GM12872 (cell line): ENCODE data around the gene ADGRA3.

Source experiments
- CTCF ChIP-seq: IDR thresholded peaks from 3 replicates; pipeline ENCODE4 v1.5.1; 2011; ENCODE audit warnings: low read depth, mild to moderate bottlenecking, low read length, moderate library complexity; ENCODE audit not compliant: insufficient read depth

ADGRA3 gene

DNA sequence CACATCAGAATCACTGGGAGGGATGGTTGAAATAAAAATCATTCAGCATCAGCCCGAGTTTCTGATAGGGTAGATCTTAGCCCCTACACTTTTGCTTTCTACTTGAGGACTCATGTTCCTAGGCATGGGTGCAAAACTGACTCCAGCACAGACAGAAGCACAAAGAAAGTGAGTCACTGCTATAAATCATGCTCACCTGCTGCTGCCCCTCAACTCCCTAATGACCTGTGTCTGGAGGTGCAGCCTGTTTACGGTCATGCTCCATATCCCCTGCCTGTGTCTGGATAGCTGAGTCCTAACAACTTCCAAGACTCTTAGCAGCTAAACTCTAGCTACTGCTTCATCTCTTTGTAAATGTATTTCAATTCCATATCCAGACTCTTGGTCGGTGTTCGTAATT is 57.8 kb downstream of the ADGRA3 start:
- no peak for TF ChIP-seq CTCF

GRCh38 chr4:22457348-22457747 is 58.5 kb downstream of the ADGRA3 start:
- no peak for TF ChIP-seq CTCF

DNA sequence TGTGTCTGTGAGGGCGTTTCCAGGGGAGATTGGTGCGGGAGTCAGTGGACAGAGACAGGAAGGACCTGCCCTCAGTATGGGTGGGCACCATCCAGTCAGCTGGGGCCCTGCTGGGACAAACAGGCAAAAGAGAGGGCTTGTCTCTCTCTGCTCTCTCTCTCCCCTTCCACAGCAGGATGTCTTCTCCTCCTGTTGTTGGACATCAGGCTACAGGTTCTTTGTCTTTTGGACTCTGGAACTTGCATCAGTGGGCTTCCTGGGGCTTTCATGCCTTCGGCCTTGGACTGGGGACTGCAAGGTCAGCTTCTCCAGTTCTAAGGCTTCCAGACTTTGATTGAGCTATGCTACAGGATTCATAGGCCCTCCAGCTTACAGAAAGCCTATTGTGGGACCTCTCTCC is 59.6 kb downstream of the ADGRA3 start:
- no peak for TF ChIP-seq CTCF

DNA sequence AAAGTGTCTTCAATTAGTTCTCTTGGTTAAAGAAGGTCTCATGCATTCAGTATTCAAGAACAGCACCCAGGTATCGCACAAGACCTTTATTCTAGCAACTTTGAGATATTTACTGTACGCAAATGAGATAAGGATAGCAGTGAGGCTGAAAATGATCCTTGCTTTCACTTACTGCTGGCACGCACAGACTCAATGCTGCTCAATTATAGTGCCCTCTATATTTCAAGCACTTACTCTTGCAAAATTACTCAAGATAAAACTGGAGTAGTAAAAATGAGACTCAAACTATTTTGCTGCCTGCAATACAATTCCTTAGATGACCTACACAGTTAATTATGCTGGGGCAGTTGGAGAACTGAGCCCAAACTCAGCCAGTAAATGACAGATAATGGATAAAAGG is 60.9 kb downstream of the ADGRA3 start:
- TF ChIP-seq CTCF = no peak

DNA sequence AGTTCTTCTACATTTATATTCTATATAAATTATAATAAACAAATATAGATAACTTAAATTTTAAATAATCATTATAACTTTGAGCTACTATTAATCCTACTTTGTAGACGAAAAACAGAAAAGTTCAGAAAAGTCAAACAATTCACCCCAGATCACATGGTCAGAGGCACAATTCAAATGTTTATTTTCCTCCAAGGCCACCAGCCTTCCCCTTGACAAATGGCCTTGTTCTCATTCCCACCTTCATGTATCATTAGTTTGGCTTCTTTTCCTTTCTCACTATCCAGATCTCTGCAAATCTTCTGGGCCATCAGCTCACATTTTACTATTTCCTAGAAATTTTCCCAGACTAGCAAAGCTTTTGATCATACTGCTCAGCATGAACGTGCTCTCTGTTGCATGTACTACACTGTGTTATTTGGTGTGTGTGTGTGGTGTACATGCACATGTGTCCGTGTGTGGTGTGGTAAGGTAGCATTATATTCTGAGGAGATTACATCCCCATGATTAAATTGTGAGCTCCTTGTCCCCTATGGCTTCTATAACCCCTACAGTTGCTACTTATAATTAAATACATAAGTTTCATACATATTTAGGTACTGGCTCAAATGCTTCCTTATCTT is 61.5 kb downstream of the ADGRA3 start:
- no peak for TF ChIP-seq CTCF

- TF ChIP-seq CTCF = no peak
Measured at GRCh38 chr4:22444813-22445212, 71.1 kb downstream of the ADGRA3 start.

- TF ChIP-seq CTCF = no peak
Measured at GRCh38 chr4:22442956-22443355, 72.9 kb downstream of the ADGRA3 start.
